Stimulated activated CD8-positive, alpha-beta memory T cell treated with anti-CD3 and anti-CD28 coated beads, Interleukin-4, amount 100 ng/mL, for 1 hour (primary cell): ENCODE data around the gene SKI.
"Not testable (repeated sequence)": the region's sequence is repeated elsewhere in the genome, so short reads cannot be mapped to it uniquely, and the experiment has no call there.

Source experiments
- DNase-seq, 2 donors: peaks; one replicate each; pipeline ENCODE4 v3.0.0-alpha.2; 2020; ENCODE audit warnings: low read depth in 2 of 2, low spot score in 1 of 2

The SKI gene

GRCh38 chr1:2318314-2319278 lies 90.5 kb downstream of the SKI start:
- no peak for DNase-seq

DNA sequence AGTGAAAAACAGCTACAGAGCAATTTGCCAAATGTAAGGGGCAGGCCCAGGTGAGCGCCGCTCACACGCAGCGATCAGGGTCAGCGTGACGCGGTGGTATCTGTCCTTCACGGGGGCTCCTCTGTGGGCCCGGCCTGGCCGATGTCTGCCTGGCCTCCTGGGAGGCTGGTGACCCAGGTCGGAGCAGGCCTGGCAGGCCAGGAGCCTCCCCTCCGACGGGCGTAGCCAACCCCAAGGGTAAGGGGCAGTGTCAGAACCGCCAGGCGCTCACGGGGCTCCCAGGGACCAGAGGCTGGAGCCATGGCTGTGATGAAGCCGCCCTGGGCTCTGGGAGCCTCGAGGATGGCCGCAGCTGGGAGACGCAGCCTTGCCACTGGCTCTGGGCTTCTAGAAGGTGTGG lies 91.2 kb downstream of the SKI start:
- no peak for DNase-seq

DNA sequence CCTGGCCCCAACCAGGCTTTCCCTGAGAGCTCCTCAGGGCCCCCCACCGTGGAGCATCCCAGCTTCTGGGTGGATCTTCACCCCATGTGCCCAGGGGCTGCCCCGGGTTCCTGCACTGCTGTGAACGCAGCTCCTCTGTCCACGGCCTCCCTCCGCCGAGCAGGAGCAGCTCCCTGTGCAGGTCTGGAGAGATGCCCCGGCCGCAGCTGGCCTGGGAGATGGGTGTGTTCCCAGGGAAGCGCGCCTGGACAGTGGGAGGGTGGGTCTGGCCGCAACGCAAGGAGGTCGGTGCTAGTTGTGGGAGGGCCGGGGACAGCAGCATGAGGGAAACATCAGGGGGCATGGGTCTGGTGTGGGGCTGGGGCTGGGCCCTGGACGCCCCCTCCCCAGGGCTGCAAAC lies 91.9 kb downstream of the SKI start:
- DNase-seq, result no peak

GRCh38 chr1:2320760-2321667 lies 92.9 kb downstream of the SKI start:
- DNase-seq, result no peak

DNA sequence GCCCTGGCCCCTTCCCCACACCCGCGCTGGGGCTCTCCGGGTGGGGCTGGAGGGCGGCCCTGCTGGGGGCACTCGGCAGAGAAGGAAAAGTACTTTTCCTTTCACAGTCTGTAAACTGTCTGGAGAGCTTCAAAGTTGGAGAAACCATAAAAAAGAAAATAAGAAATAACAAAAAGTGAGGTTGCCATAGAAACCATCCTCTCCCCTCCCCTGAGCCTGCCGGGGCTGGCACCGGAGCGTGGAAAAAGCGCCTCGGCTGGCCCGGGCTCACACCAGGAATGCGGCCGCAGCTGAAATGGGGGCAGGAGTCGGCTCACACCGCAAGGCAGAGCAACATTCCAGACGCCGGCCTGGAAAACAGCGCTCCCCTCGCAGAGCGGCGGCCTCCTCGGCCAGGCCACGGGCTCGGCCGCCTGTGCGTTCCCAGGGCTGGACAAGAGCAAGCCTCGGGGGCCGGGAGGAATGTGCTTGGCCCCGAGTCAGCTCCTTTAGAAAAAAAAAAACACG lies 94.0 kb downstream of the SKI start:
- no peak for DNase-seq

DNA sequence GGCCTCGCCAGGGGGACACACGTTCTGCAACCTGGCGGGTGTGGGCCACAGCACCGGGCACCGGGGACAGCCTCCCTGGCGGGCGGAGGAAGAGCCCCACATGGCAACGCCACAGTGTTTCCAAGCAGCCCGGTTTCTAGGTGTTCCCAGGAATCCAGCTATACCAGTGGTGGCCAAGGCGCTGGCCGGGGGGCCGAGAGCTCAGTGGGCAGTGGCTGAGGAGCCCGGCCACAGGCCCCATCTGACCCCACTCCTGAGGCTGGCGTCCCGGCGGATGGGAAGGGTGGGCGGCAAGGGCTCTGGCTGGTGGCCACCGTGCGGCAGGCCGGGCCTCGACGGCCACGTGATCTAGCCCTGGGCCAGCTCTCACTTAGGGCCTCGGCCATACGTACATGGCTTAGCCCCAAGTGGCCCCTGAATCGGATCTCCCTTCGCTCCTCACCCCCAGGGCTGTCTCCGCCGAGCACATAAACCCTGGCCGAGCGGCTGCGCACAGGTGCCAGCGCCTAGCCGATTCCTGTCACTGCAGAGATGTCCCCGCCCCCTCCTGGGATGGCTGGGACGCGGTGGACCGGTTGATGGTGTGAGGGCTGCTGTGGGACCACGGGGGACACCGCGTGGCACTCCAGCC lies 94.6 kb downstream of the SKI start:
- DNase-seq, result no peak

DNA sequence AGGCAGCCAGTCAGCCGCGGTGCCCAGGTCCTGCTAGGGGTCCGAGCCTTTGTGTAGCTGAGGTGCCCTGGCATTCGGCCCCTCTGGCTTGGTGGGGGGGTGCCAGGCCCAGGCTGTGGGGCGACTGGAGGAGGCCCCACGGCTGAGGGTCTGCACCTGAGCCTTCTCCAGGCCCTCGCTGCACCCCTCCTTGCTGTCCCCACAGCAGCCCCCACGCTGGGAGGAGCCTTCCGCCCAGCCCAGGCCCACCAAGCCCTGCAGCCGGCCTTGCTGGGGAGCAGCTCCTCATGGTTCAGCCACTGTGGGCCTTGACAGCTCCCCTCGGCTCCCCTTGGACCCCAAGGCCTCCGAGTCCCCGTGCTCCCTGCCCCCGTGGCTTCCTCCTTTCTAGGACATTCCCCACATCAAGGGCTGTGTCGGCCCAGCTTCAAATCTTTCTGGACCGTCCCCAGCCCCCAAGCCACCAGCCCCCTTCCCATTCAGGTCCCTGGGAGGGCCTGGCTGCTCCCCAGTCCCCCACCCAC lies 95.4 kb downstream of the SKI start:
- DNase-seq, result no peak

DNA sequence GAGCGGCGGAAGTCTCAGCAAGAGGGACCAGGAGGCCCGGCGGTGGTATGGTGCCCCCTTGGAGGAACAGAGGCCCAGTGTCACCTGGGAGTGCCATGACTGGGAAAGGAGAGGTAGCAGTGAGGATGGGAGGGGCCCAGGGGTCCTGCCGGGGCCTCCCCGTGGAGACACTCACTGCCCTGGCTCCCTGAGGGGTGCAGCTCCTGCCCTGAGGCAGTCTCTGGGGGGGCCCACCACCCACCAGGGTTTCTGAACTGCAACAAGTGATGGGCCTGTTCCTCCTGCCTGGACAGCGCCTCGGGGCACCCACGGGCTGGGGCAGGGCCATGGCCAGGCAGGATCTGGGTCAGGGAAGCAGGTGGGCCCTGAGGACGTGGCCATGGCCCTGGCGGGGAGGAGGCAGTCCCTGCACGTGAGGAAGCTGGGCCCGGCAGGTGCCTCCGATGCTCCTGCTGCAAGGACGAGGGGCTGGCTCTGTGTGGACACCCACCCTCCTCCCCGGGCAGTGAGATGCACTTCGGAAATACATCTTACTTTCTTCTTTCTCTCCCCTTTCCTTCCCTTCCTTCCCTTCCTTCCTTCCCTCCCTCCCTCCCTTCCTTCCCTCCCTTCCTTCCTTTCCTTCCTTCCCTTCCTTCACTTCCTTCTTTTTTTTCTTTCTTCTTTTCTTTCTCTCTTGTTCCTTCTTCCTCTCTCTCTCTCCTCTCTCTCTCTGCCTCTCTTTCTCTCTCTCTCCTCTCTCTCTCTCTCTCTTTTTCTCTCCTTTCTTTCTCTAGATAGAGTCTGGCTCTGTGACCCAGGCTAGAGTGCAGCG lies 96.6 kb downstream of the SKI start:
- DNase-seq, result no peak

DNA sequence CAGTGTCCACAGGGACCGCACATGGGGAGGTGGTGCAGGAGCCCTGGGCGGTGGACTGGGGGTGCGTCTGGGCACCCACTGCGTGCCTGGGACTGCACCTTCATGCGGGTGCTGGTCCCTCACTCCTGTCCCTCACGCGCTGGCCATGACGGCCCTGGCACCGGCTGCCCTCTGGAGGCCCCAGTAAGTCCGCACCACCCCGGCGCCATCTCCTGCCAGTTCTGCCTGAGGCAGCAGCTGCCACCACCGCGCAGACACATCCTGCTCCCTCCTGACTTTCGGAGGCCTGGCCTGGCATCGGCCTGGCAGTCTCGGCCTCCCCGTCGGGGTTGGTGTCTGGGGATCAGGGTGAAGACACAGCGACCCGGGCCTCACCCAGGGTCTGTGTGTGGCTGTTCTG lies 98.4 kb downstream of the SKI start:
- no peak for DNase-seq

DNA sequence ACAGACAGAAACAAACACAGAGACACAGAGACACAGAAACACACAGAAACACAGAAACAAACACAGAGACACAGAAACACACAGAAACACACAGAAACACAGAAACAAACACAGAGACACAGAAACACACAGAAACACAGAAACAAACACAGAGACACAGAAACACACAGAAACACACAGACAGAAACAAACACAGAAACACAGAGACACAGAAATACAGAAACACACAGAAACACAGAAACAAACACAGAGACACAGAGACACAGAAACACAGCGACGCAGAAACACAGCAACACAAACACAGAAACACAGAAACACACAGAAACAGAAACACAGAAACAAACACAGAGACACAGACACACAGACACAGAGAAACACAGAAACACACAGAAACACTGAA lies 99.0 kb downstream of the SKI start:
- not testable (repeated sequence) for DNase-seq

GRCh38 chr1:2327841-2328240 lies 99.7 kb downstream of the SKI start:
- DNase-seq, result no peak

DNA sequence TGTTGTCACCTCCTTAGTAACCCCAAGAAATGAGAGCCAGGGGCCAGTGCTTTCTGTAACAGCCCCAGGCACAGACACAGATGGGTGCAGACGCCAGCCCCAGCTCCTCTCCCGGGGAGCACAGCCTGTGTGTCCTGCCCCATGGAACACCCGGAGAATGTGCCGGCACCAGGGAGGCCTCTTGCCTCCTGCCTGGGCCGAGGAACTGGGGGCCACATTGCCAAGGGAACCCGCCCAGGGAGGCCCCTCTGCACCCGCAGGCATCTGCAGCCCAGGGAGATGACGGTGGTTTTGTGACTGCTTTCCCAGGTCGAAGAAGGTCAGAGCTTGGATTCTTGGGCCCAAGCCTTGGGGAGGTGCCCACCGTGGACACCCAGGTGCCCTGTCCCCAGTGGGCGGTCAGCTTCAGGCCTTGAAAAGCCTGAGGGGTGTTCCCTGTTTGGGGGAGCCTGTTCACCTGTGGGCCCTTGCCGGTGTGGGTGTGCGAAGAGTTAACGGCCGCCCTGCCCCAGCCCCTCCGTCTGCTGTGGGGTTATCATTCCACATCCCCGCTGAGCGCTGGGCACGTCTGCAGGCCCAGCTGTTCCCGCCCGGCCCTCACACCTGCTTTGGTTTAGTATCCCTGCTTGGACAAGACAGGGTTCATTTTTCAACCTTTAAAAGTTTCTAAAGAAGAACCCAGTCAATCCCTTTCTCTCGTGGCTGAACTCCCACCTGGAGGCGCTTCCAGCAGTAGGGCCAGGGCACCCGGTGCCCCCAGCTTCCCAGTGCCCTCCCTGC lies 100.7 kb downstream of the SKI start:
- no peak for DNase-seq

GRCh38 chr1:2330035-2330434 lies 101.9 kb downstream of the SKI start:
- no peak for DNase-seq

DNA sequence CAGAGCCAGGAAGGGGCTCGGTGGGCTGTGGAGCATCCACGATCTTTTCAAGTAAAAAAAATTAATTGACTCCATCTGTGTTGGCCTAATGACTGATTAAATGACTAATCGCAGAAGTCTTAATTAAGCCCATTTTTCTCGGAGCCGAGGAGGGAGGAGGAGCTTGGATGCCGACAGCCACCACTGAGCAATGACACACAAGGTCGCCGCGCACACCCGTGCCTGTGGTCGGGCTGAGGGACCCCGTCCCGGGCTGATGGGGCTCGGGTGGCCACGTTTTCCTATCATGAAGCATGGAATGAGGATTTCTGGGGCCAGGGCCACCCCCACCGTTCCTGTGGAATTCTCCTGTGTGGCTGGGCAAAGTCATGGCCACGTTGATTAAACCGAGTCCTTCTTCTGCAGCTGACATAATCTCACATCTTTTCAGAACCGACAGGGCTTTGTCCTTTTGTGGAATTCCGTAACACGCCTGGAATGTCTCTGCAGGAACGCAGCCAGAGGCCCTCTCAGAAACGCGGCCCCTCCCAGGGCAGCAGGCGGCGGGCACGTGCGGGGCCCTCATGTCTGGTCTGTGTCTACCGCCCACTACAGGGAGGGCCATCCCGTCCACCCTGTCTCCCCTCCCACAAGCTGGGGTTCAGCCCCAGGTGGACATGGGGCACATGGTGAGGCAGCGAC lies 102.5 kb downstream of the SKI start:
- no peak for DNase-seq

DNA sequence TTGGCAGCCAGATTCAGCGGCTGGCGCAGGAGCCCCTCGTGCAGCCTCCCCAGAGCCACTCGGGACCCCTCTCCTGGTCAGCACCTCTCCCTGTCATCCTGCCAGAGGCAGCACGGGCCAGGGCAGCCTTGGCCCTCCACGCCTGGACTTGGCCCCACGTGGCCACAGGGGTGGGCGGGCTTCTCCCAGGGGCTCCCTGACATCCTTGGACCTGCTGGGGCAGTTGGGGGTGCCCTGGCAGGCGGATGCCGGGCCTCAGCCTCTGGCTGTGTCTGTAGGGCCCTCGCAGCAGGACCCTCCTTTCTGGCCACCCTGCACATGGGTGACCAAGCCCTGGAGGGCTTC lies 103.1 kb downstream of the SKI start:
- no peak for DNase-seq

DNA sequence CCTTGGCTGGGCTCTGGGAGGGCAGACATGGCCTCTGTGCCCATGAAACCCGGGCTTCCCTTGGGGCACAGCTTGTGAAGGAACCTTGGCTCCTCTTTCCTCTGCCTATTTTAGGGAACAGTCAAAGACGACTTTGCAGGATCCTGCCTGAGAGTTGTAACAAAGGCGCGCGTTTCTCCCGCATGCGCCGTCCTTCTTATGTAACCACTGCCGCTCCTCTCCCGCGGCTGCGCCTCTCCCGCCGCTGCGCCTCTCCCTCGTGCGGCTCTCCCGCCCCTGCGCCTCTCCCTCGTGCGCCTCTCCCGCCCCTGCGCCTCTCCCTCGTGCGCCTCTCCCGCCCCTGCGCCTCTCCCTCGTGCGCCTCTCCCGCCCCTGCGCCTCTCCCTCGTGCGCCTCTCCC lies 103.5 kb downstream of the SKI start:
- not testable (repeated sequence) for DNase-seq

DNA sequence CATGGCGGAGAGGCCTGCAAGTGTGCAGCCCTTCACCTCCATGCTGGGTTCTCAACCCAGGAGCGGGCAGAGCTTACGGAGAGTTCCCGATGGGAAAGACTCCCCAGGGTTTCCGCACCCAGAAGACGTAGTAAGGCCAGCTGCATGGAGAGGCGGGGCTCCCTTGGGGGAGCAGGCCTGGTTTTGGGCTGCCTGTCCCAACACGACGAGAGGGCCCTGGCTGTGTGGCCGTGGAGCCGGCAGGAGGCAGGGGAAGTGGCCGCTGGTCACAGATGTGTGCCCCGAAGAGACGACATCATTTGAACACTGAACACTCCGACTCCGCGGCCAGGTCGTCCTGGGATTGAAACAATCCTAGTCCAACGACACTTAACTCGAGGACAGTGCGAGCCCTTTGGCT lies 106.2 kb downstream of the SKI start:
- no peak for DNase-seq

- DNase-seq, result no peak
Observed at GRCh38 chr1:2334883-2335534, 106.9 kb downstream of the SKI start.
